Nephron progenitor cell (in vitro differentiated cells): ENCODE results near the gene OR5K4.
A peak's percentile ranks its signal among the peaks of the same experiment; 100 is the strongest.

Source experiments
- DNase-seq: peaks from one replicate; pipeline ENCODE4 v3.0.0; 2021
- H3K27ac Mint-ChIP-seq: 2 replicates; pipeline ENCODE4 v1.8.0; 2021; ENCODE audit warnings: mild to moderate bottlenecking, moderate library complexity, mixed read lengths
- H3K27me3 Mint-ChIP-seq: 2 replicates; pipeline ENCODE4 v1.8.0; 2021; ENCODE audit warnings: mild to moderate bottlenecking, low read depth, mixed read lengths; ENCODE audit not compliant: poor library complexity
- H3K36me3 Mint-ChIP-seq: 2 replicates; pipeline ENCODE4 v1.8.0; 2021; ENCODE audit warnings: low read depth, mixed read lengths
- H3K4me1 Mint-ChIP-seq: 2 replicates; pipeline ENCODE4 v1.8.0; 2021; ENCODE audit warnings: mixed read lengths
- H3K4me3 Mint-ChIP-seq: 2 replicates; pipeline ENCODE4 v1.8.0; 2021; ENCODE audit warnings: mild to moderate bottlenecking, moderate library complexity, mixed read lengths
- H3K9me3 Mint-ChIP-seq: 2 replicates; pipeline ENCODE4 v1.8.0; 2021; ENCODE audit warnings: mild to moderate bottlenecking, moderate library complexity, mixed read lengths
- TF ChIP-seq, protein P1 (sequence below): fragments of 200-600 bp; sonication (generic); IDR thresholded peaks from 2 replicates; pipeline ENCODE4 v1.5.0; 2021; ENCODE audit warnings: antibody characterized with exemption

OR5K4 gene

DNA sequence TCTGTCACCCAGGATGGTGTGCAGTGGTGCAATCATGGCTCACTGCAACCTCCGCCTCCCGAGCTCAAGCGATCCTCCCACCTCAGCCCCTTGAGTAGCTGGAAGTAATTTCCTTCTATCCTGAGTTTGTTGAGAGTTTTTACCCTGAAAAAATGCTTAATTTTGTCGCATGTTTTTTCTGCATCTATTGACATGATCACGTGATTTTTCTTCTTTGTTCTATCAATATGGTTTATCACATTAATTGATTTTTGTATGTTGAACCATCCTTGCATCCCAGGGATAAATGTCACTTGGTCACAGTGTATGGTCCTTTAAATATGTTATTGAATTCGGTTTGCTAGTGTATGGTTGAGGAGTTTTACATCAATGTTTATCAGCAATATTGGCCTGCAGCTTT, 11.9 kb upstream of the OR5K4 start:
- Mint-ChIP-seq H3K27me3 (no peaks in the 10 kb centered on the region), H3K27ac (no peak overlapping the region), H3K9me3 (no peaks in the 10 kb centered on the region), H3K4me1 (no peaks in the 10 kb centered on the region), H3K36me3 (no peaks in the 10 kb centered on the region), H3K4me3 (no peak overlapping the region)
- DNase-seq, result no peak
- TF ChIP-seq, protein P1, sequence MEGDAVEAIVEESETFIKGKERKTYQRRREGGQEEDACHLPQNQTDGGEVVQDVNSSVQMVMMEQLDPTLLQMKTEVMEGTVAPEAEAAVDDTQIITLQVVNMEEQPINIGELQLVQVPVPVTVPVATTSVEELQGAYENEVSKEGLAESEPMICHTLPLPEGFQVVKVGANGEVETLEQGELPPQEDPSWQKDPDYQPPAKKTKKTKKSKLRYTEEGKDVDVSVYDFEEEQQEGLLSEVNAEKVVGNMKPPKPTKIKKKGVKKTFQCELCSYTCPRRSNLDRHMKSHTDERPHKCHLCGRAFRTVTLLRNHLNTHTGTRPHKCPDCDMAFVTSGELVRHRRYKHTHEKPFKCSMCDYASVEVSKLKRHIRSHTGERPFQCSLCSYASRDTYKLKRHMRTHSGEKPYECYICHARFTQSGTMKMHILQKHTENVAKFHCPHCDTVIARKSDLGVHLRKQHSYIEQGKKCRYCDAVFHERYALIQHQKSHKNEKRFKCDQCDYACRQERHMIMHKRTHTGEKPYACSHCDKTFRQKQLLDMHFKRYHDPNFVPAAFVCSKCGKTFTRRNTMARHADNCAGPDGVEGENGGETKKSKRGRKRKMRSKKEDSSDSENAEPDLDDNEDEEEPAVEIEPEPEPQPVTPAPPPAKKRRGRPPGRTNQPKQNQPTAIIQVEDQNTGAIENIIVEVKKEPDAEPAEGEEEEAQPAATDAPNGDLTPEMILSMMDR, result no peak

DNA sequence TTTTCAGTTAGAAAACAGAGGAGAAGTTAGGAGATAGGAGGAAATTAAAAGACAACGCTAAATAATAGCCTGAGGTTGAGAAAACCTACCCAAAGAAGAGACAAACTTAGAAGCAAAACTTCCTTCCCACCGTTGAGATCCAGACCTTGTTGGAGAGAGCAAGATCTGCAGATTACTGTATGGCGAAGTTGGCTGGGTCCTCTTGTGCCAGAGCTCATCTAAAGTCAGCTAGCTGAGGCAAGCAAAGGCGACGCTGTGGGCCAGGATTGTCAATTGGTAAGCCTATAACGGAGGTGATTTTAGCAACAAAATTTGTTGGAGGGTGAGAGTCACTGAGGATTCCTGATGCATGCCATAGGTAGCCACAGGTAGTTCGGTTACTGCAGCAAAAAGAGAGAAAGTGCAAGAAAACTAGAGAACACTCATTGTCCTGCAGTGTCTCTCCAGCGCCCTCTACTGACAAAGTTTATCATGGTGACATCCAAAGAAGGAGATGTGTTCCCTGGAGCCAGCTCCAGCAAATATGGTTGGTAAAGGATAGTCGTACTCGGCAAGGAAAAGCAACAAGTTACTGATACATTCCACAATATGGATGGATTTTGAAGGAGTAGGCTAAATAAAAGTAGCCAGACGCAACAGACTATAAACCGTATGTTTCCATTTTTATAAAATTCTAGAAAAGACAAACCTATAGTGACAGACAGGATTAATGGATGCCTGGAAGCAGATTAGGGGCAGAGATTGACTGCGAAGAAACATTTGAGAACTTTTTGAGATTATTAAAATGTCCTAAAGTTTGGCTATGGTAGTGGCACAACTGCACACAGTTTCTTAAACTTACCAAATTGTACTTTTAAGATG, 9.8 kb upstream of the OR5K4 start:
- H3K27ac Mint-ChIP-seq, result no peak overlapping the region
- H3K4me3 Mint-ChIP-seq, result no peak overlapping the region
- no peaks in the 10 kb centered on the region for H3K36me3 Mint-ChIP-seq
- TF ChIP-seq, protein P1, result peak; percentile 75
- H3K9me3 Mint-ChIP-seq, result no peaks in the 10 kb centered on the region
- no peaks in the 10 kb centered on the region for H3K4me1 Mint-ChIP-seq
- DNase-seq, result peak; percentile 53
- H3K27me3 Mint-ChIP-seq, result no peaks in the 10 kb centered on the region

DNA sequence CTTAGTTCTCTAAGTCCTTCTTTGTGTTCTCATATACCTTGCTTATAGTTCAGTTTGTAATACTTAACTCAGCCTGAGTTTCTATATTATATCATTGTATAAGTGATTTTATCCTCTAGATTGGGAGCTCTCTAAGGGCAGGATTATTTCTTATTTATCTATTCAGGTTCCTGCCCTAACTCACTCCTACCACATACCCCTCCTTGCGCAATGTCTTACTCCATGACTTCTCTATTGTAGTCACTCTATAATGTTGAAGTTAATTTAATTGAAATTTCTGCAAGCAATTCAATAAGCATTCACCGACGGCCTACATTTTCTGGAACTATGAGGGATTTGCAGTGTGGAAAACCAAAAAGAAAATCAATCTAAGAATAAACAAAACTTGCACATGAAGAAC, 3.6 kb upstream of the OR5K4 start:
- no peak for DNase-seq
- H3K4me3 Mint-ChIP-seq, result no peak overlapping the region
- H3K27ac Mint-ChIP-seq, result no peak overlapping the region
- H3K9me3 Mint-ChIP-seq, result no peaks in the 10 kb centered on the region
- no peaks in the 10 kb centered on the region for H3K27me3 Mint-ChIP-seq
- H3K4me1 Mint-ChIP-seq, result no peaks in the 10 kb centered on the region
- TF ChIP-seq, protein P1, result no peak
- no peaks in the 10 kb centered on the region for H3K36me3 Mint-ChIP-seq

DNA sequence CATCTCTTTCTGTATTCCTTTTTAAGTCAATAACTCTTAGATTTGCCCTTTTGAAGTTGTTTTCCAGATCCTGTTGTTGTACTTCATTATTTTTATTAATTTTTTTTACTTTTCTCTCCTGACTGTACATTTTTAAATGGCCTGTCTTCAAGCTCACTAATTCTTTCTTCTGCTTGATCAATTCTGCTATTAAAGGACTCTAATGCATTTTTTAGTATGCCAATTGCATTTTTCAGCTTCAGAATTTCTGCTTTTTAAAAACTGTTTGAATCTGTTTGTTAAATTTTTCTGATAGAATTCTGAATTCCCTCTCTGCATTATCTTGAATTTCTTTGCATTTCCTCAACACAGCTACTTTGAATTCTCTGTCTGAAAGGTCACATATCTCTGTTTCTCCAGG, 5.6 kb downstream of the OR5K4 start:
- no peaks in the 10 kb centered on the region for H3K36me3 Mint-ChIP-seq
- peaks cover 33% of the 10 kb centered on the region for H3K9me3 Mint-ChIP-seq
- H3K4me1 Mint-ChIP-seq, result no peaks in the 10 kb centered on the region
- TF ChIP-seq, protein P1, result no peak
- no peak overlapping the region for H3K4me3 Mint-ChIP-seq
- no peak overlapping the region for H3K27ac Mint-ChIP-seq
- no peaks in the 10 kb centered on the region for H3K27me3 Mint-ChIP-seq
- DNase-seq, result no peak

DNA sequence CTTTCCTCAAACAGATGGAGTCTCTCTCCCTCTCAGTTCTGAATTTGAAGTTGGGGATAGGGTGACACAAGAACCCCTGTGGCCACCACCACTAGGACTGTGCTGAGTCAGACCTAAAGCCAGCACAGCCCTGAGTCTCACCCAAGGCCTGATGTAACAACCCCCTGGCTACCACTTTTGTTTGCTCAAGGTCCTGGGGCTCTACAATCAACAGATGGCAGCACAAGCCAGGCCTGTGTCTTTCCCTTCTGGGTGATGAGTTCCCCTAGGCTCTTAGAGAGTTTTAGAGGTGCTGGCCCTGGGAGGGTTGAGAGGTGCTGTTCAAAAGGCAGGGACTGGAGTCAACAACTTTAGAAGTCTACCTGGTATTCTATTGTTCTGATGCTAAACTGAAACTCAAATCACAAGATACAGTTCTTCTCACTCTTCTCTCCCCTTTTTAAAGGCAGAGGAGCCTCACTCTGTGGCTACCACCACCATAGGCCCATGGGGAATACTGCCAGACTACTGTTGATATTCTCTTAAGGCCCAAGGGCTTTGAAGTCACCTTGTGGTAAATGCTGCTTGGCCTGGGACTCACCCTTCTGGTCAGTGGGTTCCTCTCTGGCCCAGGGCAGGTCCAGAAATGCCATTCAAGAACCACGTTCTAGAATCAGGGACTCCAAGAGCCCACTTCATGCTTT, 6.5 kb downstream of the OR5K4 start:
- Mint-ChIP-seq H3K9me3 (peaks cover 33% of the 10 kb centered on the region), H3K4me3 (peak overlapping the region; percentile 31), H3K27me3 (no peaks in the 10 kb centered on the region), H3K36me3 (no peaks in the 10 kb centered on the region), H3K4me1 (no peaks in the 10 kb centered on the region), H3K27ac (no peak overlapping the region)
- DNase-seq, result no peak
- TF ChIP-seq, protein P1, result no peak
